HCT116 (cell line): Measurements from ENCODE around the gene VASH1.

Experiments
- CTCF ChIP-seq, 3 experiments: fragments of 200-600 bp in 1 of 3; sonication (generic) in 1 of 3; IDR thresholded peaks in 2 of 3; conservative IDR thresholded peaks in 1 of 3; 2 replicates each; pipeline ENCODE4 v1.5.1; 2012 to 2017; ENCODE audit warnings: low read depth in 2 of 3, low read length in 2 of 3, antibody characterized with exemption in 1 of 3, borderline replicate concordance in 1 of 3, control low read depth in 1 of 3, mild to moderate bottlenecking in 1 of 3, mixed read lengths in 1 of 3, mixed run types in 1 of 3, moderate library complexity in 1 of 3; ENCODE audit not compliant: insufficient read depth in 1 of 3
- EGR1 ChIP-seq: IDR thresholded peaks from 2 replicates; pipeline ENCODE4 v1.6.1; 2012; ENCODE audit warnings: low read depth
- ELF1 ChIP-seq: IDR thresholded peaks from 2 replicates; pipeline ENCODE4 v1.6.1; 2012; ENCODE audit warnings: low read depth, borderline replicate concordance
- EZH2 ChIP-seq: fragments of 200-600 bp; sonication (generic); IDR thresholded peaks from 2 replicates; pipeline ENCODE4 v1.6.1; 2017; ENCODE audit warnings: antibody characterized with exemption, mixed run types
- EZH2phosphoT487 ChIP-seq: fragments of 200-600 bp; IDR thresholded peaks from 2 replicates; pipeline ENCODE4 v1.6.1; 2018; ENCODE audit warnings: antibody characterized with exemption, borderline replicate concordance
- JUND ChIP-seq: IDR thresholded peaks from 2 replicates; pipeline ENCODE4 v1.6.1; 2012
- MAX ChIP-seq: IDR thresholded peaks from 2 replicates; pipeline ENCODE4 v1.6.1; 2012
- POLR2A ChIP-seq: IDR thresholded peaks from 2 replicates; pipeline ENCODE4 v1.7.0; 2011; ENCODE audit warnings: borderline replicate concordance; ENCODE audit not compliant: insufficient read depth, insufficient read length; ENCODE audit errors: extremely low read depth
- POLR2AphosphoS5 ChIP-seq: IDR thresholded peaks from 2 replicates; pipeline ENCODE4 v1.6.1; 2011; ENCODE audit warnings: mild to moderate bottlenecking, low read depth, low read length, moderate library complexity
- RAD21 ChIP-seq: IDR thresholded peaks from 2 replicates; pipeline ENCODE4 v1.6.1; 2012; ENCODE audit warnings: low read depth, mild to moderate bottlenecking
- REST ChIP-seq: IDR thresholded peaks from 2 replicates; pipeline ENCODE4 v1.6.1; 2012; ENCODE audit warnings: low read depth
- ZFX ChIP-seq: fragments of 450-650 bp; IDR thresholded peaks from 2 replicates; pipeline ENCODE4 v1.6.1; 2017

DNA sequence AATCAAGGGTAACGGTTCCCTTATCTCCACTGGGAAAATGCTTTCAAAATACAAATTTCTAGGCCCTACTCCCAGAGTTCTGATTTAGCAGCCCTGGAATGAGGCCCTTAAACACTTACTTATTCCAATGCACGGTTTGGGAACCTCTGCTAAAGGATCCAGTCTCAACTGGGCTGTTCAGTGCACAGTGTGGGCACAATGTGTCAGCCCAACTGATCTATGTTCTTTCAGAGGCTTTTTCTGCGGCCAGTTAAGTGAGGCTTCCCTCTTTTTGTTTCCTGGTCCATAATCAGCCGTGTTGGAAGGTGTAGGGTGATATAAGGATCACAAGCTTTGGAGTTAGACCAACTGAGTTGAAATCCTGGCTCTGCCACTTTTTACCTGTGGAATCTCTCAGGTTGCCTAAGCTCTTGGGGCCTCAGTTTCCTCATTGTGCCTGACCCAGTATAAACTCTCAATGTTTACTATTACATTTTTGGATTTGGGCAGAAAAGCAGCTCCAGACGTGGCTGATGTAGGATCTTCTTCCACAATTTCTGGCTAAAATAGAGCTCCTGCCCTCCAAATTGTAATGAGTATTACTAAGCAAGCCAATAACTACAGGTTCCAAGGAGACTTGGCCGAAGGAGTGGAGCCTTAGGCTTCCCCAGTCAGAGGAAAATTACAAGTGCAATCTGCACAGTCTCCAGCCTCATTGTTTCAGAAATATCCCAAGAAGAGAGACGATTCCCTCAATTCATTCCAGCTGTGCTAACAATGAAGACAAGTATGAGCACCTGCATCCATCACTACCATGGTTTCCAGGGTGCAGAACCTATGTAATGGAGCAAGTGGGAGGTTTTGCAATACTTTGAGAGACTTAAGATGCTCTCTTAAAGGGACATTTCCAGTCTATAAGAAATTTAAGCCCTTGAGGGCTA, 53.7 kb downstream of the VASH1 start:
- TF ChIP-seq POLR2A (no peak), CTCF (IDR thresholded peaks at IDR 0.05 in 2 of 3, conservative IDR thresholded peaks at IDR 0.05 in 1 of 3; ENCODE audit: borderline replicate concordance in 1 of 3, insufficient read depth in 1 of 3, low read depth in 2 of 3, low read length in 2 of 3) (no peak), JUND (no peak), RAD21 (no peak), EZH2 (no peak), POLR2AphosphoS5 (no peak), REST (no peak), ZFX (no peak), EGR1 (no peak), ELF1 (no peak), EZH2phosphoT487 (no peak), MAX (no peak)
